ENCODE results near the gene ODAD3.
"Not testable (repeated sequence)": the region's sequence is repeated elsewhere in the genome, so short reads cannot be mapped to it uniquely, and the experiment has no call there.

Gene ODAD3

GRCh38 chr19:11408591-11408990 lies 26.3 kb downstream of the ODAD3 start:
- Mint-ChIP-seq H3K9me3 (no peaks in the 10 kb centered on the region), H3K27ac (no peak overlapping the region), H3K4me3 (no peak overlapping the region), H3K36me3 (ENCODE audit: low read depth) (no peaks in the 10 kb centered on the region), H3K27me3 (peaks cover 21% of the 10 kb centered on the region), H3K4me1 (ENCODE audit: low read depth) (no peaks in the 10 kb centered on the region)

GRCh38 chr19:11406703-11407236 lies 28.2 kb downstream of the ODAD3 start:
- not testable (repeated sequence) for H3K4me3 Mint-ChIP-seq; H3K36me3 Mint-ChIP-seq (ENCODE audit: low read depth); H3K9me3 Mint-ChIP-seq; H3K27ac Mint-ChIP-seq; H3K4me1 Mint-ChIP-seq (ENCODE audit: low read depth)
- H3K27me3 Mint-ChIP-seq = peaks cover 21% of the 10 kb centered on the region

- H3K4me1 Mint-ChIP-seq (ENCODE audit: low read depth) = no peaks in the 10 kb centered on the region
These were observed 28.9 kb downstream of the ODAD3 start for GRCh38 chr19:11405846-11406643.

GRCh38 chr19:11404588-11405222 lies 30.2 kb downstream of the ODAD3 start:
- Mint-ChIP-seq H3K27me3 (peaks cover 12% of the 10 kb centered on the region), H3K4me1 (ENCODE audit: low read depth) (no peaks in the 10 kb centered on the region), H3K36me3 (ENCODE audit: low read depth) (no peaks in the 10 kb centered on the region), H3K27ac (no peak overlapping the region), H3K9me3 (no peaks in the 10 kb centered on the region), H3K4me3 (no peak overlapping the region)

More at GRCh38 chr19:11405846-11406643, 28.9 kb downstream of the ODAD3 start:
- Mint-ChIP-seq H3K9me3 (no peaks in the 10 kb centered on the region), H3K4me3 (no peak overlapping the region), H3K36me3 (ENCODE audit: low read depth) (no peaks in the 10 kb centered on the region), H3K27ac (no peak overlapping the region), H3K27me3 (peaks cover 17% of the 10 kb centered on the region)

GRCh38 chr19:11401808-11402543 lies 32.9 kb downstream of the ODAD3 start:
- Mint-ChIP-seq H3K4me3 (no peak overlapping the region), H3K36me3 (ENCODE audit: low read depth) (no peaks in the 10 kb centered on the region), H3K27ac (no peak overlapping the region), H3K4me1 (ENCODE audit: low read depth) (no peaks in the 10 kb centered on the region), H3K27me3 (peaks cover 6% of the 10 kb centered on the region), H3K9me3 (no peaks in the 10 kb centered on the region)

- H3K27me3 Mint-ChIP-seq = peaks cover 8% of the 10 kb centered on the region
- no peaks in the 10 kb centered on the region for H3K36me3 Mint-ChIP-seq (ENCODE audit: low read depth)
- H3K4me1 Mint-ChIP-seq (ENCODE audit: low read depth) = no peaks in the 10 kb centered on the region
- no peaks in the 10 kb centered on the region for H3K9me3 Mint-ChIP-seq
- no peak overlapping the region for H3K27ac Mint-ChIP-seq
- H3K4me3 Mint-ChIP-seq = no peak overlapping the region
These were observed 34.1 kb downstream of the ODAD3 start for GRCh38 chr19:11400798-11401197.

- Mint-ChIP-seq H3K36me3 (ENCODE audit: low read depth) (no peaks in the 10 kb centered on the region), H3K27ac (no peak overlapping the region), H3K9me3 (no peaks in the 10 kb centered on the region), H3K4me3 (no peak overlapping the region), H3K4me1 (ENCODE audit: low read depth) (no peaks in the 10 kb centered on the region), H3K27me3 (peaks cover 4% of the 10 kb centered on the region)
These were observed 35.3 kb downstream of the ODAD3 start for GRCh38 chr19:11399667-11400066.

GRCh38 chr19:11397089-11397610 lies 37.8 kb downstream of the ODAD3 start:
- Mint-ChIP-seq H3K9me3 (no peaks in the 10 kb centered on the region), H3K4me3 (no peak overlapping the region), H3K4me1 (ENCODE audit: low read depth) (no peaks in the 10 kb centered on the region), H3K27ac (no peak overlapping the region), H3K36me3 (ENCODE audit: low read depth) (no peaks in the 10 kb centered on the region), H3K27me3 (peaks cover 3% of the 10 kb centered on the region)

GRCh38 chr19:11390933-11391680 lies 43.8 kb downstream of the ODAD3 start:
- Mint-ChIP-seq H3K27ac (no peak overlapping the region), H3K4me1 (ENCODE audit: low read depth) (no peaks in the 10 kb centered on the region), H3K36me3 (ENCODE audit: low read depth) (no peaks in the 10 kb centered on the region), H3K4me3 (no peak overlapping the region), H3K9me3 (no peaks in the 10 kb centered on the region), H3K27me3 (no peaks in the 10 kb centered on the region)

- H3K4me1 Mint-ChIP-seq (ENCODE audit: low read depth) = no peaks in the 10 kb centered on the region
- no peaks in the 10 kb centered on the region for H3K27me3 Mint-ChIP-seq
- no peaks in the 10 kb centered on the region for H3K36me3 Mint-ChIP-seq (ENCODE audit: low read depth)
- H3K27ac Mint-ChIP-seq = no peak overlapping the region
- no peak overlapping the region for H3K4me3 Mint-ChIP-seq
- H3K9me3 Mint-ChIP-seq = no peaks in the 10 kb centered on the region
These were observed 44.6 kb downstream of the ODAD3 start for GRCh38 chr19:11390359-11390758.

GRCh38 chr19:11387162-11388034 lies 47.5 kb downstream of the ODAD3 start:
- Mint-ChIP-seq H3K4me1 (ENCODE audit: low read depth) (peaks cover 5% of the 10 kb centered on the region), H3K27ac (no peak overlapping the region), H3K9me3 (no peaks in the 10 kb centered on the region), H3K4me3 (no peak overlapping the region), H3K36me3 (ENCODE audit: low read depth) (no peaks in the 10 kb centered on the region), H3K27me3 (peaks cover 9% of the 10 kb centered on the region)

- Mint-ChIP-seq H3K9me3 (no peaks in the 10 kb centered on the region), H3K4me1 (ENCODE audit: low read depth) (peaks cover 25% of the 10 kb centered on the region), H3K27me3 (peaks cover 9% of the 10 kb centered on the region), H3K4me3 (no peak overlapping the region), H3K27ac (no peak overlapping the region), H3K36me3 (ENCODE audit: low read depth) (no peaks in the 10 kb centered on the region)
These were observed 50.2 kb downstream of the ODAD3 start for GRCh38 chr19:11384778-11385129.

- peaks cover 9% of the 10 kb centered on the region for H3K27me3 Mint-ChIP-seq
- H3K4me1 Mint-ChIP-seq (ENCODE audit: low read depth) = peaks cover 28% of the 10 kb centered on the region
- no peaks in the 10 kb centered on the region for H3K36me3 Mint-ChIP-seq (ENCODE audit: low read depth)
- no peak overlapping the region for H3K27ac Mint-ChIP-seq
- H3K4me3 Mint-ChIP-seq = no peak overlapping the region
- H3K9me3 Mint-ChIP-seq = no peaks in the 10 kb centered on the region
These were observed 51.2 kb downstream of the ODAD3 start for GRCh38 chr19:11383706-11384048.

Measured in stimulated activated naive CD8-positive, alpha-beta T cell treated with anti-CD3 and anti-CD28 coated beads, Interleukin-15, Interleukin-2, amounts not matched to agents 100 ng/mL and 50 ng/mL, for 24 hours (primary cell).